Activated CD4-positive, alpha-beta T cell treated with anti-CD3 and anti-CD28 coated beads, Interleukin-2, Interleukin-4, amounts not matched to agents 100 ng/mL and 50 ng/mL, durations not matched to agents 16 hours and 8 hours (primary cell): ENCODE measurements around the gene SLC25A29.
"Not testable (repeated sequence)": the region's sequence is repeated elsewhere in the genome, so short reads cannot be mapped to it uniquely, and the experiment has no call there.

Experiments
- DNase-seq: peaks from one replicate; pipeline ENCODE4 v3.0.0-alpha.2; 2020; ENCODE audit warnings: low spot score

The SLC25A29 gene

DNA sequence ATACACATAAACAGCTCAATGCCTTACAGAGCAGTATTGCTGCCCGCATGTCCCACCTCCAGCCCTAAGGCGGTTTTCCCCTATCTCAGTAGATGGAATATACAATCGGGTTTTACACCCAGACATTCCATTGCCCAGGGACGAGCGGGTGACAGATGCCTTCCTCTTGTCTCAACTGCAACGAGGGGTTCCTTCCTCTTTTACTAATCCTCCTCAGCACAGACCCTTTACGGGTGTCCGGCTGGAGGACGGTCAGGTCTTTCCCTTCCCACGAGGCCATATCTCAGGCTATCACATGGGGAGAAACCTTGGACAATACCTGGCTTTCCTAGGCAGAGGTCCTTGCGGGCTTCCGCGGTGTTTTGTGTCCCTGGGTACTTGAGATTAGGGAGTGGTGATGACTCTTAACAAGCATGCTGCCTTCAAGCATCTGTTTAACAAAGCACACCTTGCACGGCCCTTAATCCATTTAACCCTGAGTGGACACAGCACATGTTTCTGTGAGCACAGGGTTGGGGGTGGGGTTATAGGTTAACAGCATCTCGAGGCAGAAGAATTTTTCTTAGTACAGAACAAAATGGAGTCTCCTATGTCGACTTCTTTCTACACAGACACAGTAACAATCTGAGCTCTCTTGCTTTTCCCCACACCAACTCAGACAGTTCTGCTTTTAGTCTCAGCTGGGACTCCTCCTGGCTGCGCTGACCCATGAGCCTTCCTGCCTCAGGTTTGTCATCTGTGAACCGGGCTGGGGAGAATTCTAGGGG lies 6.0 kb upstream of the SLC25A29 start:
- not testable (repeated sequence) for DNase-seq

DNA sequence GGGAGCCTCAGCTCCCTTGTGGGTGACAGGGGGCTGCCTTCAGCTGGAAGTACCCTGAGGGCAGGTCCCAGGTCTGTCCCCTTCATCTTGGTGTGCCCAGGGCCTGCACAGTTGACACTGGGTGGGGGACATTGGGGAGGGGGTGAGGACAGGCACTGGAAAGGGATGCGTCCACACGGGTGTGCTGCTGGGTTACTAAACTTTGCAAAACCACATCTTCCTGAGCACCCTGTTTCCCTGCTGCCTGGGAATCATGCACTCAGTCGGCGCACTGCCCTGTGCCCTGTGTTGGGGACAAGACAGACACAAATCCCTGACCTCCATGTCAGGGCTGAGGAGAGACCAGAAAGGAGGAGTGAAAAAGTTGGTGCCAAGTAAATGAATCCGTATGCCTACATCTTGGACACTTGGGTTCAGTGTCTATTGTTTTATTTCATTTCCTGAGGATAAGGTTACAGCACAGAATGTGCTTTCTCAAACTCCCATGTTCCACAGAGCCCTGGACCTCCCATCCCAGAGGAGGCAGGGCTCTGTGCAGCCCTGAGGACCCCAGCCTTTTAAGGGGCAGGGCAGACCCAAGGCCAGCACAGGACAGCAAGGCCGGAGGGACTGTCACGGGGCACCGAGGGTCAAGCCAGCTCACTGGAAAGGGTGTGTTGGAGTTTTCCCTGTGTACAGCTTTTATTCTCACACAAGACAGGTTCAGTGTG lies 2.9 kb upstream of the SLC25A29 start:
- no peak for DNase-seq

GRCh38 chr14:100308427-100308792 lies 2.2 kb upstream of the SLC25A29 start:
- not testable (repeated sequence) for DNase-seq

DNA sequence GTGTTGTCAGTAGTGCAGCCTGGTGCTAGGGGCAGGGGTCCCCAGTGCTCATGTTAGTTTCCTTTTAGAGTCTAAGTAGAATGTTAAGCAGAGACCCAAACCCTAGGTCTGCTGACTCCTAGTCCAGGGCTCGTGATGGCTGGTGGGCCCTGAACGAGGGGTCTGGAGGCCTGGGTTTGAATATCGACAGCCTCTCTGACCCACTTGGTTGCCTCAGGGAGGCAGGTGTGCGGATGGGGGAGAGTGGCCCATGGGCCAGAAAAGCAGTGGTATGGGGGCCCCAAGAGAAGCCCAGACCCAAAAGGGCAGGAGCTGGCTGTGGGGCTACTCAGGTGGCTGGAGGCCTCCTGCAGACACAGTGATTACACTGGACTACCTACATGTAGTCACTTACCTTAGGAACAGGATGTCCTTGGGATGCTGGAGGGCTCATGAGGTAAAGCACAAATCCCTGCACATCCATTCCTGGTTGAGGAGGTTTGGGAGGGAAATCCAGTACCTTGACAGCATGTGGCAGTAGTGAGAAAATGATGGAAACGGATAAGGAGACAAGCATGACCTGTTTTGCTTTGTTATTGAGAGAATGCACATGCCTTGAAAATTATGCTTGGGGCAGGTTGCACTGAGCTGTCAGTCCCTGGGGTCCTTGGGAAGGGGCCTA lies 1.7 kb upstream of the SLC25A29 start:
- DNase-seq = no peak

- no peak for DNase-seq
Measured at GRCh38 chr14:100306998-100307765, 938 bp upstream of the SLC25A29 start.

DNA sequence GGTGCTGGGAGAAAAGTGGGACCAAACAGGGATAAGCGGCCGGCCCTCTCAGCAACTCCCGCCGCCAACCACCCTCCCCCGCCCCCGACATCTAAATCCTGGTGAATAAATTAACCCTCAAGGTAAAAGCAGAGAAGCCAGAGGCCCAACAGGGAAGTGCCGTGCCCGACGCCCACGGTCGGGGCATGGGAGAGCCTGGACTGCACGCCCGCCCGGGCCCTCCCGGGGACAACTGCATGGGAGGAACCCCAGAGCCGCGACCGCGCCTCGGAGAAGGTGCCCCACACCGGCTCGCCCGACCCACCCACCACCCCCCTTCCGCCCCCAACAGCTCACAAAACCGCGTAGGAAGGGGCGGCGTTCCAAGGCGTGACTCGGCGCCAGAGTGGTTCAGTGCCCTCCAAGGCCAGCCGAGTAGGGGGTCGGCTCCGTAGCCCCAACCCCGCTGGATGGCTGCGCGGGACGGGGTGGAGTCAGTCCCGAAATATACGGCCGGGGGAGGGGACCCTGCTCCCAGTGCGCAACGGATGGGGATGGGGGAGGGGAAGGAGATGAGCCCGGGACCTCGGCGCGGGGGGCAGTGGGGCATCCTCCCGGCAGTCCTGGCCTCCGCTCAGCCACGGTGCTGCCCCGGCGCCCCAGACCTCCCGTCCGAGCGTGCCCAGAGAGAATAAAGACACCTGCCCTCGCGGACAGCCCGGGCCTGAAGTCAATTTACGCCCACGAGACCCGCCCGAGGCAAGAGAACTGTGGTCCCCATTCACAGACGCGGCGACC lies 732 bp downstream of the SLC25A29 start:
- no peak for DNase-seq

DNA sequence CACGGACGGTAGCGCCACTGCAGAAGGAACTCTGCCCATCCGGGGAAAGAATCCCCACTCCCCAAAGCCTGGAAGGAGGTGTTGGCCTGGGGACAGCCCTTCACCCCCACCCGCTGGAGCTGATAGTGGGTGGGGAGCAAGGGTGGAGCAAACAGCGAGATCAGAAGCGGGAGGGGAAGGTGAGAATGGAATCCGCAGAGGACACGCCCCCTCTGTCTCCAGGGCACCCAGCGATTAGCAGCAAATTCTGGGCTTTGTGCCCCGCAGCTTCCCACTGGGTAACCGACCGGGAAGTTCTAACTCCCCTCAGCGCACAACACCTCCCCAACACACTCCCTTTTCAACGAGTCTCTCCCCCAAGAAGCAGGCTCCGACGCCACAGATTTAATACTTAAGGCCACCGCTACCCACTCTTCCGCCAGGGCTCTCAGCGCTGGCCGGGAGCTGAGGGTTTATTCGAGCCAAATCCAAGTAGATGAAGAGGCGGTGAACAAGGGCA lies 1.4 kb downstream of the SLC25A29 start:
- no peak for DNase-seq

- DNase-seq = no peak
Measured at GRCh38 chr14:100303925-100304324, 2.3 kb downstream of the SLC25A29 start.

GRCh38 chr14:100303179-100303578 lies 3.1 kb downstream of the SLC25A29 start:
- DNase-seq = no peak

- DNase-seq = no peak
Measured at GRCh38 chr14:100302616-100303015, 3.6 kb downstream of the SLC25A29 start.

DNA sequence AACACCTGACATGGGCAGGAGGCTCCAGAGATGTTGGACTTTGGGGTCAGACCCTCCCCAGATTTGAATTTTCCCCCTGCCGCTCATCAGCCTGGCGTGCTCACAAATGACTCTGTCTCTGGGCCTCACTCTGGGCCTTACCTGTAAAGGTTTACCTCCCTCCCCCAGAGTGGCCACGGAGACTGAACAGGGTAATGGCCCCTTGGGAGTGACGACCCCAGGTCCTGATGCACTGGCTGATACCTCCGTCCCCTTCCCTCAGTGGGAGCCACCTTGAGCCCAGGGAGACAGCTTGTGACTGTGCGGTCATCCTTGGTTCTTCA lies 7.0 kb downstream of the SLC25A29 start:
- no peak for DNase-seq

GRCh38 chr14:100298551-100299237 lies 7.5 kb downstream of the SLC25A29 start:
- DNase-seq = no peak

- no peak for DNase-seq
Measured at GRCh38 chr14:100297320-100298300, 8.6 kb downstream of the SLC25A29 start.

- DNase-seq = not testable (repeated sequence)
Measured at GRCh38 chr14:100296729-100297128, 9.5 kb downstream of the SLC25A29 start.

DNA sequence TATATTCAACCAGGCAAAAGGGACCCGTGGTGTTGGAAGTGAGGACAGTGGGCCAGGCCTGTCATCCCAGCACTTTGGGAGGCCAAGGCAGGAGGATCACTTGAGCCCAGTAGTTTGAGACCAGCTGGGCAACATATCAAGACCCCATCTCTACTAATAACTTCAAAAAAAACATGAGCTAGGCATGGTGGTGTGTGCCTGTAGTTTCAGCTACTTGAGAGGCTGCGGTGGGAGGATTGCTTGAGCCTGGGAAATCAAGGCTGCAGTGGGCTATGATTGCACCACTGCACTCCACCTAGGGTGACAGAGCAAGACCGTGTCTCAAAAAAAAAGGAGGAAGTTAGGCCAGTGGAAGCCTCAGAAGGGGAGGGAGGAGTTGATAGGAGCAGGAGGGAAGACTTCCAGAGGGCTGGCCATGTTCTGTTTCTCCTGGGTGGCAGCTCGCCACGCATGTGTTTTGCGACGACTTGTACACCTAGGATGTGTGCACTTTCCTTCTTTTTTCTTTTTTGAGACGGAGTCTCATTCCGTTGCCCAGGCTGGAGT lies 10.1 kb downstream of the SLC25A29 start:
- no peak for DNase-seq

DNA sequence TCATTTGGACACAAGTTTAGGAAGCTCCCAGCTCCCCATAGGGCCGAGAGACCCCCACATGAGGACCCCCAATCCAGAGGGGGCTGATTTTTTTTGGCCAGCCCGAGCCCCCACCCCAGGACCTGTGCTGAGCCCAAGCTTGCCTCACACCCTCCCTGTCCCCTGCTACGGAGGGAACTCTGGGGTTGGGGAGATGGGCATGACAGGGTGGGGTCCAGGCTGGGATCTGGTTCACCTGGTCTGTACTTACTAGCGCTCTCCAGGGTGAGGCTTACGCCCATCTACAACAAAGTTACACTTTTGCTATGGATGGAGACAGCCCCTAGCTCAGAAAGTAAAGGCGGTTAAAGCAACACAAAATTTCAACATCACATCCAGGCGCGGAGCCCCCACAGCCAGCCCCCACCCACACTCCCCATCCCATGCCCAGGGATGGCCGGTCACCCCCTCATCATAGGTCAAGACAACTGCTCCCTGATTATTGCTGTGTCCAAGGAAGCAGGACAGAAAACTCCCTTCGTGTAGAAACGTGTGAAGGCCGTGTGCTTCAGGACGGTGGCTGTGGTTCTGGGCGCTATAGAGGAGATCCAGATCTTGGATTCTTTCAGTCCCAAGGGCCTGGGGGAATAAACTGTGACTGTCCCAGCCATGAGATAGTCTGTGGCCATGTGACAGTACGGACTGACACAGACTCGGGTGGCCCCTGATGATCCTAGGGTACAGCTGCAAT lies 10.7 kb downstream of the SLC25A29 start:
- DNase-seq = no peak

DNA sequence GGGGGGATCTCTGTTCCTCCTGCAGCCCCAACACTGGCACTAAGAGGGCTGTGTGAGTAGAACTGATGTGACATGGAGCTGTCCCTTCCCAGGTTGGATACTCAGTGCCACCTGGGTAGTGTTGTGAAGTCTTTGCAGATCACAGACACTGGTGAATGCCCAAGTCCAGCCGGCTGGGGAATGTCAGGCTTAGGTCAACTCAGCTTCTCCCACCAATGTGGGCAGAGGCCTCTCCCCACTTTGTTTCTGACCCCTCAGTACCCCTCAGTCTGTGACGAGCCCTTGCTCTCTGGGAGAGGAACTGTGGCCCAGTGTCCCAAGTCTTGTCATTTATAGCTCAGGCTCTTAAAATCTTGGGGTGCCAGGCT lies 11.3 kb downstream of the SLC25A29 start:
- no peak for DNase-seq

GRCh38 chr14:100294213-100294962 lies 11.9 kb downstream of the SLC25A29 start:
- DNase-seq = no peak
